ENCODE results near the gene RETSAT.
"Not testable (repeated sequence)": the region's sequence is repeated elsewhere in the genome, so short reads cannot be mapped to it uniquely, and the experiment has no call there.

Gene RETSAT

GRCh38 chr2:85341269-85342029 is 12.9 kb downstream of the RETSAT start:
- Histone ChIP-seq H3K36me3 (ENCODE audit: control insufficient read depth in 5 of 5, insufficient read depth in 5 of 5, low read length in 5 of 5) (peaks cover 0 to 50% (median 45%) of the 10 kb centered on the region in 5 donors), H3K9ac (ENCODE audit: low read length in 5 of 5) (no peak overlapping the region), H3K27ac (ENCODE audit: low read depth, low read length) (no peak overlapping the region), H3K4me3 (ENCODE audit: low read depth in 1 of 5, low read length in 5 of 5) (no peak overlapping the region), H3K9me3 (ENCODE audit: control insufficient read depth in 5 of 5, low read length in 5 of 5) (no peaks in the 10 kb centered on the region), H3K4me1 (ENCODE audit: control insufficient read depth in 5 of 5, insufficient read depth in 5 of 5, low read length in 5 of 5) (peaks cover 0 to 16% (median 9%) of the 10 kb centered on the region in 5 donors), H3K27me3 (ENCODE audit: control insufficient read depth in 5 of 5, insufficient read depth in 4 of 5, low read length in 5 of 5) (no peaks in the 10 kb centered on the region)

- no peak overlapping the region for H3K4me3 ChIP-seq (ENCODE audit: low read depth in 1 of 5, low read length in 5 of 5)
- peaks cover 0 to 8% (median 0%) of the 10 kb centered on the region in 5 donors for H3K4me1 ChIP-seq (ENCODE audit: control insufficient read depth in 5 of 5, insufficient read depth in 5 of 5, low read length in 5 of 5)
- H3K9ac ChIP-seq (ENCODE audit: low read length in 5 of 5), result no peak overlapping the region
- peaks cover 0 to 38% (median 33%) of the 10 kb centered on the region in 5 donors for H3K36me3 ChIP-seq (ENCODE audit: control insufficient read depth in 5 of 5, insufficient read depth in 5 of 5, low read length in 5 of 5)
- no peaks in the 10 kb centered on the region for H3K27me3 ChIP-seq (ENCODE audit: control insufficient read depth in 5 of 5, insufficient read depth in 4 of 5, low read length in 5 of 5)
- H3K27ac ChIP-seq (ENCODE audit: low read depth, low read length), result no peak overlapping the region
- no peaks in the 10 kb centered on the region for H3K9me3 ChIP-seq (ENCODE audit: control insufficient read depth in 5 of 5, low read length in 5 of 5)
Measured at GRCh38 chr2:85340034-85340892, 14.1 kb downstream of the RETSAT start.

GRCh38 chr2:85334928-85335327 is 19.4 kb downstream of the RETSAT start:
- no peaks in the 10 kb centered on the region for H3K4me1 ChIP-seq (ENCODE audit: control insufficient read depth in 5 of 5, insufficient read depth in 5 of 5, low read length in 5 of 5)
- H3K4me3 ChIP-seq (ENCODE audit: low read depth in 1 of 5, low read length in 5 of 5), result no peak overlapping the region
- no peak overlapping the region for H3K27ac ChIP-seq (ENCODE audit: low read depth, low read length)
- no peak overlapping the region for H3K9ac ChIP-seq (ENCODE audit: low read length in 5 of 5)
- H3K36me3 ChIP-seq (ENCODE audit: control insufficient read depth in 5 of 5, insufficient read depth in 5 of 5, low read length in 5 of 5), result no peaks in the 10 kb centered on the region
- no peaks in the 10 kb centered on the region for H3K27me3 ChIP-seq (ENCODE audit: control insufficient read depth in 5 of 5, insufficient read depth in 4 of 5, low read length in 5 of 5)
- H3K9me3 ChIP-seq (ENCODE audit: control insufficient read depth in 5 of 5, low read length in 5 of 5), result no peaks in the 10 kb centered on the region

GRCh38 chr2:85333877-85334276 is 20.5 kb downstream of the RETSAT start:
- not testable (repeated sequence) for H3K9ac ChIP-seq (ENCODE audit: low read length in 5 of 5); H3K4me3 ChIP-seq (ENCODE audit: low read depth in 1 of 5, low read length in 5 of 5); H3K4me1 ChIP-seq (ENCODE audit: control insufficient read depth in 5 of 5, insufficient read depth in 5 of 5, low read length in 5 of 5); H3K27me3 ChIP-seq (ENCODE audit: control insufficient read depth in 5 of 5, insufficient read depth in 4 of 5, low read length in 5 of 5); H3K27ac ChIP-seq (ENCODE audit: low read depth, low read length); H3K9me3 ChIP-seq (ENCODE audit: control insufficient read depth in 5 of 5, low read length in 5 of 5); H3K36me3 ChIP-seq (ENCODE audit: control insufficient read depth in 5 of 5, insufficient read depth in 5 of 5, low read length in 5 of 5)

DNA sequence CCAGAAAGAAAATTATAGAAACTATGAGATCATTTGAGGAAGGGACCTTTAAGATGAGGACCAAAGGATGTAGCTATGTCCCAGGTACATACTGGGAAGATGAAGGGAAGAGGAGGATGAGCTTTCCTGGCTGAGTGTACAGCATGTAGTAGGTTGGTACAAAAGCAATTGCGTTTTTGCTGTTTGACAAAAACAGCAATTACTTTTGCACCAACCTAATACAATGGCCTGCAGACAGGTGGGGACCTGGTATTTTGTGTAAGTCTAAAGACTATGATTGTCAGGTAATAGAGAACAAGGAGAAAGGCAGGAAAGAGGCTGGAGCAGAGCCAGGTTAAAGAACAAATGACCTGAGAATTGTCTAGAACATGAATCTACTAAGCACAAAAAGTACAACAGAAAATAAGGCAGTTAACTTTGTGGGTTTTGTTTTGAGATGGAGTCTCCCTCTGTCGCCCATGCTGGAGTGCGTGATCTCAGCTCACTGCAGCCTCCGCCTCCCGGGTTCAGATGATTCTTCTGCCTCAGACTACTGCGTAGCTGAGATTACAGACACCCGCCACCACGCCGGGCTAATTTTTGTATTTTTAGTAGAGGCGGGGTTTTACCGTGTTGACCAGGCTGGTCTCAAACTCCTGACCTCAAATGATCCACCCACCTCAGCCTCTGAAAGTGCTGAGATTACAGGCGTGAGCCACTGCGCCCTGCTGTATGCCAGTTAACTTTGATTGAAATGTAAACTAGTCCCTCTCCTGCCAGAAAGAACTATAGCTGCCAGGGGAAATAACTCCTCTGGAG is 23.3 kb downstream of the RETSAT start:
- H3K4me1 ChIP-seq (ENCODE audit: control insufficient read depth in 5 of 5, insufficient read depth in 5 of 5, low read length in 5 of 5), result peaks cover 8 to 21% (median 20%) of the 10 kb centered on the region in 5 donors
- H3K9me3 ChIP-seq (ENCODE audit: control insufficient read depth in 5 of 5, low read length in 5 of 5), result no peaks in the 10 kb centered on the region
- H3K36me3 ChIP-seq (ENCODE audit: control insufficient read depth in 5 of 5, insufficient read depth in 5 of 5, low read length in 5 of 5), result no peaks in the 10 kb centered on the region
- no peak overlapping the region for H3K9ac ChIP-seq (ENCODE audit: low read length in 5 of 5)
- no peak overlapping the region for H3K4me3 ChIP-seq (ENCODE audit: low read depth in 1 of 5, low read length in 5 of 5)
- H3K27ac ChIP-seq (ENCODE audit: low read depth, low read length), result no peak overlapping the region
- H3K27me3 ChIP-seq (ENCODE audit: control insufficient read depth in 5 of 5, insufficient read depth in 4 of 5, low read length in 5 of 5), result no peaks in the 10 kb centered on the region

DNA sequence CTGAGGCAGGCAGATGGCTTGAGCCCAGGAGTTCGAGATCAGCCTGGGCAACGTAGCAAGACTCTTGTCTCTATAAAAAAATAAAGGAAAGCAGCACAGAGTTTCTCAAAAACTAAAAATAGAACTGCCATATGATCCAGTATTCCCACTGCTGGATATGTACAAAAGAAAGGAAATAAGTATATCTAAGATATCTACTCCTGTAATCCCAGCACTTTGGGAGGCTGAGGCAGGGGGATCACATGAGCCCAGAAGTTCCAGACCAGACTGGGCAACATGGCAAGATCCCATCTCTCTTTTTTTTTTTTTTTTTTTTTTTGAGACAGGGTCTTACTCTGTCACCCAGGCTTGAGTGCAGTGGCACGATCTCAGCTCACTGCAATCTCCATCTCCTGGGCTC is 24.6 kb downstream of the RETSAT start:
- not testable (repeated sequence) for H3K27ac ChIP-seq (ENCODE audit: low read depth, low read length); H3K4me3 ChIP-seq (ENCODE audit: low read depth in 1 of 5, low read length in 5 of 5); H3K27me3 ChIP-seq (ENCODE audit: control insufficient read depth in 5 of 5, insufficient read depth in 4 of 5, low read length in 5 of 5); H3K9ac ChIP-seq (ENCODE audit: low read length in 5 of 5); H3K36me3 ChIP-seq (ENCODE audit: control insufficient read depth in 5 of 5, insufficient read depth in 5 of 5, low read length in 5 of 5); H3K9me3 ChIP-seq (ENCODE audit: control insufficient read depth in 5 of 5, low read length in 5 of 5)
- peaks cover 11 to 35% (median 33%) of the 10 kb centered on the region in 5 donors for H3K4me1 ChIP-seq (ENCODE audit: control insufficient read depth in 5 of 5, insufficient read depth in 5 of 5, low read length in 5 of 5)

DNA sequence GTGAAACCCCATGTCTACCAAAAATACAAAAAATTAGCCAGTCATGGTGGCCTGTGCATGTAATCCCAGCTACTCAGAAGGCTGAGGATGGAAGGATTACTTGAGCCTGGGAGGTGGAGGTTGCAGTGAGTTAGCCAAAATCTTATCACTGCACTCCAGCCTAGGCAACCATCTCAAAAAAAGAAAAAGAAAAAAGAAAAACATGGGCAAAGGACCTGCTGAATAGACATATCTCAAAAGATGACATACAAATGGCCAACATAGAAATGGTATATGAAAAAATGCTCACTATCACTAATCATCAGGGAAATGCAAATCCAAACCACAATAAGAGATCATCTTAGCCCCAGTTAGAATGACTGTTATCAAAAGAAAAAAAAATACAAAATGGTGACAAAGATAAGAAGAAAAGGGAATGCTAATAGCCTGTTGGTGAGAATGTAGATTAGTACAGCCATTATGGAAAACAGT is 25.1 kb downstream of the RETSAT start:
- H3K9ac ChIP-seq (ENCODE audit: low read length in 5 of 5), result no peak overlapping the region
- H3K36me3 ChIP-seq (ENCODE audit: control insufficient read depth in 5 of 5, insufficient read depth in 5 of 5, low read length in 5 of 5), result peaks cover 0 to 6% (median 6%) of the 10 kb centered on the region in 5 donors
- no peaks in the 10 kb centered on the region for H3K9me3 ChIP-seq (ENCODE audit: control insufficient read depth in 5 of 5, low read length in 5 of 5)
- H3K4me1 ChIP-seq (ENCODE audit: control insufficient read depth in 5 of 5, insufficient read depth in 5 of 5, low read length in 5 of 5), result peaks cover 11 to 38% (median 37%) of the 10 kb centered on the region in 5 donors
- H3K27ac ChIP-seq (ENCODE audit: low read depth, low read length), result no peak overlapping the region
- H3K4me3 ChIP-seq (ENCODE audit: low read depth in 1 of 5, low read length in 5 of 5), result no peak overlapping the region
- H3K27me3 ChIP-seq (ENCODE audit: control insufficient read depth in 5 of 5, insufficient read depth in 4 of 5, low read length in 5 of 5), result no peaks in the 10 kb centered on the region

- peaks cover 0 to 17% (median 14%) of the 10 kb centered on the region in 5 donors for H3K36me3 ChIP-seq (ENCODE audit: control insufficient read depth in 5 of 5, insufficient read depth in 5 of 5, low read length in 5 of 5)
- H3K9me3 ChIP-seq (ENCODE audit: control insufficient read depth in 5 of 5, low read length in 5 of 5), result no peaks in the 10 kb centered on the region
- peak within 1 kb of the TSS; percentile 88 for H3K27ac ChIP-seq (ENCODE audit: low read depth, low read length)
- H3K4me1 ChIP-seq (ENCODE audit: control insufficient read depth in 5 of 5, insufficient read depth in 5 of 5, low read length in 5 of 5), result peaks cover 14 to 50% (median 45%) of the 10 kb centered on the region in 5 donors
- no peaks in the 10 kb centered on the region for H3K27me3 ChIP-seq (ENCODE audit: control insufficient read depth in 5 of 5, insufficient read depth in 4 of 5, low read length in 5 of 5)
- peak within 1 kb of the TSS; percentile 84 to 98 (median 86) for H3K4me3 ChIP-seq (ENCODE audit: low read depth in 1 of 5, low read length in 5 of 5)
- peak within 1 kb of the TSS; percentile 81 to 98 (median 92) for H3K9ac ChIP-seq (ENCODE audit: low read length in 5 of 5)
Measured at GRCh38 chr2:85327822-85328617, 26.3 kb downstream of the RETSAT start, which contains the start of gene TGOLN2. TGOLN2 (minus strand) TSS chr2:85327989; CDS start chr2:85327962, 27 bp downstream.

All from subcutaneous abdominal adipose tissue (tissue), 5 donors.